GM23338 (cell line): ENCODE measurements around the gene AP1S1.
"Not testable (repeated sequence)": the region's sequence is repeated elsewhere in the genome, so short reads cannot be mapped to it uniquely, and the experiment has no call there.

Experiments used
- CREB1 ChIP-seq: fragments of 250-450 bp; sonication (Bioruptor Pico); IDR thresholded peaks from 2 replicates; pipeline ENCODE4 v1.5.0; 2020; ENCODE audit warnings: low read depth, mild to moderate bottlenecking, moderate library complexity
- EZH2 ChIP-seq: fragments of 200-600 bp; sonication (generic); IDR thresholded peaks from one replicate; pipeline ENCODE4 v1.8.0; 2017; ENCODE audit warnings: antibody characterized with exemption, mild to moderate bottlenecking, low read depth; ENCODE audit not compliant: unreplicated experiment
- EZH2phosphoT487 ChIP-seq: fragments of 200-600 bp; sonication (generic); IDR thresholded peaks from one replicate; pipeline ENCODE4 v1.8.1; 2018; ENCODE audit warnings: antibody characterized with exemption; ENCODE audit not compliant: unreplicated experiment
- POLR2AphosphoS5 ChIP-seq: IDR thresholded peaks from 2 replicates; pipeline ENCODE4 v1.6.1; 2016; ENCODE audit warnings: antibody characterized with exemption, low read depth
- REST ChIP-seq: IDR thresholded peaks from one replicate; pipeline ENCODE4 v1.6.1; 2018; ENCODE audit warnings: antibody characterized with exemption; ENCODE audit not compliant: unreplicated experiment
- TF ChIP-seq, protein P1 (sequence below), 2 experiments: fragments of 200-600 bp in 1 of 2; sonication (generic) in 1 of 2; conservative IDR thresholded peaks; 2 replicates each; pipeline versions ENCODE4 v1.5.1 to v1.6.1; 2016 to 2017; ENCODE audit warnings: antibody characterized with exemption in 2 of 2, low read depth in 2 of 2, mild to moderate bottlenecking in 2 of 2, moderate library complexity in 1 of 2

DNA sequence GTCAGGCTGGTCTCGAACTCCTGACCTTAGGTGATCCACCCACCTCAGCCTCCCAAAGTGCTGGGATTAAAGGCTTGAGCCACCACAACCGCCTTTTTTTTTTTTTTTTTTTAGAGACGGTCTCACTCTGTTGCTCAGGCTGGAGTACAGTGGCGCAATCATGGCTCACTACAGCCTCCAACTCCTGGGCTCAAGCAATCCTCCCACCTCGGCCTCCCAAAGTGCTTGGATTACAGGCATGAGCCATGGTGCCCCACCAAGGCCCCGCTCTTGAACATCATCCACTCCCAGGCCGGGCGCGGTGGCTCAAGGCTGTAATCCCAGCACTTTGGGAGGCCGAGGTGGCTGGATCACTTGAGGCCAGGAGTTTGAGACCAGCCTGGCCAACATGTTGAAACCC lies 45.2 kb downstream of the AP1S1 start:
- TF ChIP-seq, protein P1, sequence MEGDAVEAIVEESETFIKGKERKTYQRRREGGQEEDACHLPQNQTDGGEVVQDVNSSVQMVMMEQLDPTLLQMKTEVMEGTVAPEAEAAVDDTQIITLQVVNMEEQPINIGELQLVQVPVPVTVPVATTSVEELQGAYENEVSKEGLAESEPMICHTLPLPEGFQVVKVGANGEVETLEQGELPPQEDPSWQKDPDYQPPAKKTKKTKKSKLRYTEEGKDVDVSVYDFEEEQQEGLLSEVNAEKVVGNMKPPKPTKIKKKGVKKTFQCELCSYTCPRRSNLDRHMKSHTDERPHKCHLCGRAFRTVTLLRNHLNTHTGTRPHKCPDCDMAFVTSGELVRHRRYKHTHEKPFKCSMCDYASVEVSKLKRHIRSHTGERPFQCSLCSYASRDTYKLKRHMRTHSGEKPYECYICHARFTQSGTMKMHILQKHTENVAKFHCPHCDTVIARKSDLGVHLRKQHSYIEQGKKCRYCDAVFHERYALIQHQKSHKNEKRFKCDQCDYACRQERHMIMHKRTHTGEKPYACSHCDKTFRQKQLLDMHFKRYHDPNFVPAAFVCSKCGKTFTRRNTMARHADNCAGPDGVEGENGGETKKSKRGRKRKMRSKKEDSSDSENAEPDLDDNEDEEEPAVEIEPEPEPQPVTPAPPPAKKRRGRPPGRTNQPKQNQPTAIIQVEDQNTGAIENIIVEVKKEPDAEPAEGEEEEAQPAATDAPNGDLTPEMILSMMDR (conservative IDR thresholded peaks at IDR 0.05; ENCODE audit: low read depth in 2 of 2): not testable (repeated sequence)
- not testable (repeated sequence) for TF ChIP-seq CREB1, EZH2phosphoT487, POLR2AphosphoS5, EZH2, REST
